HG03108 (cell line): ENCODE measurements around the gene DNAH9.

Experiments
- ATAC-seq: cut with Tn5 transposase; IDR thresholded peaks from one replicate; pipeline ENCODE4 v1.9.1; 2021; ENCODE audit warnings: moderate library complexity; ENCODE audit not compliant: unreplicated experiment

DNAH9 gene

GRCh38 chr17:11608396-11608795 is 10.1 kb downstream of the DNAH9 start:
- ATAC-seq, result no peak

- no peak for ATAC-seq
These were observed 12.8 kb downstream of the DNAH9 start for GRCh38 chr17:11610999-11611566.

GRCh38 chr17:11612956-11613355 is 14.7 kb downstream of the DNAH9 start:
- ATAC-seq, result no peak

GRCh38 chr17:11618861-11619566 is 20.7 kb downstream of the DNAH9 start:
- ATAC-seq, result no peak

- ATAC-seq, result no peak
These were observed 24.2 kb downstream of the DNAH9 start for GRCh38 chr17:11622492-11622891.

- ATAC-seq, result no peak
These were observed 26.7 kb downstream of the DNAH9 start for GRCh38 chr17:11624976-11625375.

- ATAC-seq, result no peak
These were observed 27.6 kb downstream of the DNAH9 start for GRCh38 chr17:11625878-11626277.

GRCh38 chr17:11627301-11627940 is 29.2 kb downstream of the DNAH9 start:
- ATAC-seq, result no peak

- no peak for ATAC-seq
These were observed 30.1 kb downstream of the DNAH9 start for GRCh38 chr17:11628374-11628773.

- no peak for ATAC-seq
These were observed 30.6 kb downstream of the DNAH9 start for GRCh38 chr17:11628831-11629230.

- ATAC-seq, result no peak
These were observed 38.5 kb downstream of the DNAH9 start for GRCh38 chr17:11636771-11637170.

GRCh38 chr17:11637796-11638195 is 39.5 kb downstream of the DNAH9 start:
- no peak for ATAC-seq

- ATAC-seq, result no peak
These were observed 40.5 kb downstream of the DNAH9 start for GRCh38 chr17:11638700-11639265.

GRCh38 chr17:11639736-11640462 is 41.6 kb downstream of the DNAH9 start:
- no peak for ATAC-seq

GRCh38 chr17:11640463-11640814 is 42.2 kb downstream of the DNAH9 start:
- no peak for ATAC-seq

- no peak for ATAC-seq
These were observed 43.4 kb downstream of the DNAH9 start for GRCh38 chr17:11641521-11642275.

- ATAC-seq, result no peak
These were observed 44.4 kb downstream of the DNAH9 start for GRCh38 chr17:11642655-11643054.

GRCh38 chr17:11643851-11644250 is 45.6 kb downstream of the DNAH9 start:
- no peak for ATAC-seq

GRCh38 chr17:11644265-11645212 is 46.3 kb downstream of the DNAH9 start:
- no peak for ATAC-seq

GRCh38 chr17:11645426-11645825 is 47.2 kb downstream of the DNAH9 start:
- ATAC-seq, result no peak
